Stimulated activated memory B cell treated with anti-CD40 and anti-IgM and Interleukin-4, amounts not matched to agents 10 μg/mL and 1 μg/mL and 100 μg/mL, for 72 hours (primary cell): ENCODE data around the gene MFSD6.
A peak's percentile ranks its signal among the peaks of the same experiment; 100 is the strongest.
"Not testable (repeated sequence)": the region's sequence is repeated elsewhere in the genome, so short reads cannot be mapped to it uniquely, and the experiment has no call there.

Experiments used
- ATAC-seq: fragments of 150-1000 bp; cut with Tn5 transposase; 2 replicates; pipeline ENCODE4 v1.10.0; 2021
- H3K27ac Mint-ChIP-seq: one replicate; pipeline ENCODE4 v1.8.0; 2022; ENCODE audit warnings: mild to moderate bottlenecking, mixed read lengths
- H3K27me3 Mint-ChIP-seq: one replicate; pipeline ENCODE4 v1.8.0; 2022; ENCODE audit warnings: mixed read lengths
- H3K36me3 Mint-ChIP-seq: one replicate; pipeline ENCODE4 v1.8.0; 2022; ENCODE audit warnings: mixed read lengths
- H3K4me1 Mint-ChIP-seq: one replicate; pipeline ENCODE4 v1.8.0; 2022; ENCODE audit warnings: mixed read lengths
- H3K4me3 Mint-ChIP-seq: one replicate; pipeline ENCODE4 v1.8.0; 2022; ENCODE audit warnings: mild to moderate bottlenecking, moderate library complexity, mixed read lengths
- H3K9me3 Mint-ChIP-seq: one replicate; pipeline ENCODE4 v1.8.0; 2022; ENCODE audit warnings: mixed read lengths

MFSD6 gene

GRCh38 chr2:190407662-190408537 is at the start of gene MFSD6:
Gene MFSD6 (plus strand): TSS chr2:190408355. CDS start chr2:190436030, 27,675 bp downstream.
- Mint-ChIP-seq H3K9me3 (no peaks in the 10 kb centered on the region), H3K4me3 (peak within 1 kb of the TSS; percentile 82), H3K27ac (peak within 1 kb of the TSS; percentile 85), H3K36me3 (no peaks in the 10 kb centered on the region), H3K4me1 (peaks cover 23% of the 10 kb centered on the region), H3K27me3 (no peaks in the 10 kb centered on the region)
- peak; percentile 87 for ATAC-seq

- H3K27me3 Mint-ChIP-seq, H3K4me1 Mint-ChIP-seq, ATAC-seq, H3K36me3 Mint-ChIP-seq, H3K9me3 Mint-ChIP-seq: not testable (repeated sequence)
- peak overlapping the region; percentile 91 for H3K27ac Mint-ChIP-seq
- peak overlapping the region; percentile 34 for H3K4me3 Mint-ChIP-seq
Measured at GRCh38 chr2:190358655-190359448, 49.3 kb upstream of the MFSD6 start.

- H3K4me3 Mint-ChIP-seq, result no peak overlapping the region
- ATAC-seq, result no peak
- H3K4me1 Mint-ChIP-seq, result peaks cover 7% of the 10 kb centered on the region
- H3K27ac Mint-ChIP-seq, result peak overlapping the region; percentile 91
- no peaks in the 10 kb centered on the region for H3K36me3 Mint-ChIP-seq
- no peaks in the 10 kb centered on the region for H3K27me3 Mint-ChIP-seq
- no peaks in the 10 kb centered on the region for H3K9me3 Mint-ChIP-seq
Measured at GRCh38 chr2:190360561-190360960, 47.6 kb upstream of the MFSD6 start.

GRCh38 chr2:190360965-190361364 is 47.2 kb upstream of the MFSD6 start:
- H3K27me3 Mint-ChIP-seq, result no peaks in the 10 kb centered on the region
- no peaks in the 10 kb centered on the region for H3K9me3 Mint-ChIP-seq
- H3K27ac Mint-ChIP-seq, result no peak overlapping the region
- no peak for ATAC-seq
- H3K36me3 Mint-ChIP-seq, result no peaks in the 10 kb centered on the region
- H3K4me3 Mint-ChIP-seq, result no peak overlapping the region
- H3K4me1 Mint-ChIP-seq, result peaks cover 7% of the 10 kb centered on the region

GRCh38 chr2:190361572-190361971 is 46.6 kb upstream of the MFSD6 start:
- no peak overlapping the region for H3K27ac Mint-ChIP-seq
- H3K36me3 Mint-ChIP-seq, result no peaks in the 10 kb centered on the region
- no peak overlapping the region for H3K4me3 Mint-ChIP-seq
- H3K9me3 Mint-ChIP-seq, result no peaks in the 10 kb centered on the region
- H3K27me3 Mint-ChIP-seq, result no peaks in the 10 kb centered on the region
- H3K4me1 Mint-ChIP-seq, result peaks cover 7% of the 10 kb centered on the region
- no peak for ATAC-seq

- H3K4me1 Mint-ChIP-seq, result peaks cover 7% of the 10 kb centered on the region
- no peak overlapping the region for H3K27ac Mint-ChIP-seq
- no peaks in the 10 kb centered on the region for H3K36me3 Mint-ChIP-seq
- no peak for ATAC-seq
- H3K9me3 Mint-ChIP-seq, result no peaks in the 10 kb centered on the region
- H3K27me3 Mint-ChIP-seq, result no peaks in the 10 kb centered on the region
- H3K4me3 Mint-ChIP-seq, result no peak overlapping the region
Measured at GRCh38 chr2:190362894-190363293, 45.3 kb upstream of the MFSD6 start.

GRCh38 chr2:190365499-190366204 is 42.5 kb upstream of the MFSD6 start:
- Mint-ChIP-seq H3K4me1 (no peaks in the 10 kb centered on the region), H3K4me3 (no peak overlapping the region), H3K27me3 (no peaks in the 10 kb centered on the region), H3K9me3 (no peaks in the 10 kb centered on the region), H3K36me3 (peaks cover 5% of the 10 kb centered on the region), H3K27ac (no peak overlapping the region)
- ATAC-seq, result no peak

- H3K4me1 Mint-ChIP-seq, result no peaks in the 10 kb centered on the region
- no peaks in the 10 kb centered on the region for H3K9me3 Mint-ChIP-seq
- no peak overlapping the region for H3K4me3 Mint-ChIP-seq
- H3K27ac Mint-ChIP-seq, result no peak overlapping the region
- no peaks in the 10 kb centered on the region for H3K27me3 Mint-ChIP-seq
- H3K36me3 Mint-ChIP-seq, result peaks cover 5% of the 10 kb centered on the region
- ATAC-seq, result no peak
Measured at GRCh38 chr2:190366248-190366753, 41.9 kb upstream of the MFSD6 start.

GRCh38 chr2:190367091-190367490 is 41.1 kb upstream of the MFSD6 start:
- no peak overlapping the region for H3K27ac Mint-ChIP-seq
- H3K4me1 Mint-ChIP-seq, result peaks cover under 1% of the 10 kb centered on the region
- no peak overlapping the region for H3K4me3 Mint-ChIP-seq
- no peaks in the 10 kb centered on the region for H3K9me3 Mint-ChIP-seq
- no peak for ATAC-seq
- peaks cover 5% of the 10 kb centered on the region for H3K36me3 Mint-ChIP-seq
- no peaks in the 10 kb centered on the region for H3K27me3 Mint-ChIP-seq

GRCh38 chr2:190369635-190370034 is 38.5 kb upstream of the MFSD6 start:
- ATAC-seq, result no peak
- no peak overlapping the region for H3K27ac Mint-ChIP-seq
- no peaks in the 10 kb centered on the region for H3K9me3 Mint-ChIP-seq
- no peaks in the 10 kb centered on the region for H3K27me3 Mint-ChIP-seq
- peaks cover 5% of the 10 kb centered on the region for H3K36me3 Mint-ChIP-seq
- no peak overlapping the region for H3K4me3 Mint-ChIP-seq
- peaks cover 4% of the 10 kb centered on the region for H3K4me1 Mint-ChIP-seq

- H3K36me3 Mint-ChIP-seq, result no peaks in the 10 kb centered on the region
Measured at GRCh38 chr2:190376083-190376482, 32.1 kb upstream of the MFSD6 start.

GRCh38 chr2:190376591-190377245 is 31.4 kb upstream of the MFSD6 start:
- no peak overlapping the region for H3K27ac Mint-ChIP-seq
- peaks cover 4% of the 10 kb centered on the region for H3K4me1 Mint-ChIP-seq
- no peak overlapping the region for H3K4me3 Mint-ChIP-seq
- peaks cover 4% of the 10 kb centered on the region for H3K9me3 Mint-ChIP-seq
- no peak for ATAC-seq
- H3K36me3 Mint-ChIP-seq, result no peaks in the 10 kb centered on the region
- H3K27me3 Mint-ChIP-seq, result no peaks in the 10 kb centered on the region

More at GRCh38 chr2:190376083-190376482, 32.1 kb upstream of the MFSD6 start:
- Mint-ChIP-seq H3K4me3 (no peak overlapping the region), H3K9me3 (peaks cover 4% of the 10 kb centered on the region), H3K27ac (no peak overlapping the region), H3K27me3 (no peaks in the 10 kb centered on the region), H3K4me1 (peaks cover 4% of the 10 kb centered on the region)
- no peak for ATAC-seq

GRCh38 chr2:190378880-190379237 is 29.3 kb upstream of the MFSD6 start:
- Mint-ChIP-seq H3K9me3 (peaks cover 4% of the 10 kb centered on the region), H3K27me3 (no peaks in the 10 kb centered on the region), H3K36me3 (no peaks in the 10 kb centered on the region), H3K4me3 (no peak overlapping the region), H3K4me1 (no peaks in the 10 kb centered on the region), H3K27ac (no peak overlapping the region)
- no peak for ATAC-seq

- peaks cover 4% of the 10 kb centered on the region for H3K9me3 Mint-ChIP-seq
- H3K4me1 Mint-ChIP-seq, result no peaks in the 10 kb centered on the region
- ATAC-seq, result no peak
- H3K27me3 Mint-ChIP-seq, result no peaks in the 10 kb centered on the region
- H3K36me3 Mint-ChIP-seq, result no peaks in the 10 kb centered on the region
- H3K27ac Mint-ChIP-seq, result no peak overlapping the region
- no peak overlapping the region for H3K4me3 Mint-ChIP-seq
Measured at GRCh38 chr2:190379249-190379964, 28.7 kb upstream of the MFSD6 start.
